Left renal pelvis (tissue), 4 donors: ENCODE data around the gene ZNF266. TPM values are rescaled to one million over a fixed set of nuclear protein-coding genes. Genes with fewer than 3 reads are reported as not detected.

Experiments
- DNase-seq, 4 donors: peaks; one replicate each; pipeline ENCODE4 v3.0.0-alpha.2; 2013; ENCODE audit warnings: low read depth in 4 of 4, low spot score in 3 of 4
- polyA plus RNA-seq, 4 donors: library from polyadenylated mRNA; unstranded; fragments of 120-200 nt; gene quantifications; one replicate each; pipeline ENCODE4 v1.2.1, GENCODE V29; 2013; ENCODE audit not compliant: insufficient read length in 4 of 4

Gene ZNF266
- polyA plus RNA-seq: 10 to 100 TPM; 32.7 to 60.9 (median 40.1) TPM

GRCh38 chr19:9435279-9436268, at the start of gene ZNF266:
ZNF266 (minus strand) TSS chr19:9435573; CDS start chr19:9420089, 15,484 bp downstream.
- DNase-seq: peak; percentile 81 to 90 (median 86)

GRCh38 chr19:9485140-9485539, 49.8 kb upstream of the ZNF266 start:
- no peak for DNase-seq

- no peak for DNase-seq
Measured at GRCh38 chr19:9474975-9475374, 39.6 kb upstream of the ZNF266 start.

GRCh38 chr19:9467161-9467560, 31.8 kb upstream of the ZNF266 start:
- DNase-seq: no peak

GRCh38 chr19:9461938-9462337, 26.6 kb upstream of the ZNF266 start:
- no peak for DNase-seq

- no peak for DNase-seq
Measured at GRCh38 chr19:9456018-9456689, 20.8 kb upstream of the ZNF266 start.

GRCh38 chr19:9453953-9454352, 18.6 kb upstream of the ZNF266 start:
- no peak for DNase-seq

- no peak for DNase-seq
Measured at GRCh38 chr19:9445037-9445436, 9.7 kb upstream of the ZNF266 start.

- no peak for DNase-seq
Measured at GRCh38 chr19:9436358-9436757, 985 bp upstream of the ZNF266 start.

- DNase-seq: no peak
Measured at GRCh38 chr19:9431475-9431874, 3.9 kb downstream of the ZNF266 start.

GRCh38 chr19:9430444-9430843, 4.9 kb downstream of the ZNF266 start:
- no peak for DNase-seq

- no peak for DNase-seq
Measured at GRCh38 chr19:9427941-9428340, 7.4 kb downstream of the ZNF266 start.

- no peak for DNase-seq
Measured at GRCh38 chr19:9413240-9413954, 22.0 kb downstream of the ZNF266 start.

- DNase-seq: no peak
Measured at GRCh38 chr19:9407827-9408226, 27.5 kb downstream of the ZNF266 start.

GRCh38 chr19:9406798-9407352, 28.5 kb downstream of the ZNF266 start:
- DNase-seq: peak; percentile 66 to 77 (median 73)

- DNase-seq: no peak
Measured at GRCh38 chr19:9381361-9381785, 54.0 kb downstream of the ZNF266 start.

GRCh38 chr19:9370738-9371619, 64.4 kb downstream of the ZNF266 start:
- DNase-seq: no peak

GRCh38 chr19:9362905-9363304, 72.5 kb downstream of the ZNF266 start, which contains the start of gene ZNF177:
ZNF177 (plus strand) TSS chr19:9363013; CDS start chr19:9378312, 15,299 bp downstream.
- peak; percentile 18 to 29 (median 26) for DNase-seq
